Fibroblast of villous mesenchyme (primary cell): ENCODE data around the gene SLC25A6. TPM values are rescaled to one million over a fixed set of nuclear protein-coding genes. Genes with fewer than 3 reads are reported as not detected.

Experiments used
- DNase-seq: peaks from one replicate; pipeline ENCODE4 v3.0.0-alpha.2; 2010; ENCODE audit warnings: low read depth
- H3K4me3 ChIP-seq: 2 replicates; pipeline ENCODE4 v1.5.1; 2011; ENCODE audit warnings: low read depth, mild to moderate bottlenecking, low read length
- total RNA-seq: library from RNA; depleted of rRNA; stranded (reverse); fragments of >200 nt; gene quantifications from 2 replicates; pipeline ENCODE4 v1.2.3, GENCODE V29; 2012
- TF ChIP-seq, protein P1 (sequence below): IDR thresholded peaks from 2 replicates; pipeline ENCODE4 v1.5.1; 2012; ENCODE audit warnings: low read depth, mild to moderate bottlenecking, low read length; ENCODE audit not compliant: insufficient read depth

The SLC25A6 gene
- total RNA-seq, 1 donor: 123 TPM

DNA sequence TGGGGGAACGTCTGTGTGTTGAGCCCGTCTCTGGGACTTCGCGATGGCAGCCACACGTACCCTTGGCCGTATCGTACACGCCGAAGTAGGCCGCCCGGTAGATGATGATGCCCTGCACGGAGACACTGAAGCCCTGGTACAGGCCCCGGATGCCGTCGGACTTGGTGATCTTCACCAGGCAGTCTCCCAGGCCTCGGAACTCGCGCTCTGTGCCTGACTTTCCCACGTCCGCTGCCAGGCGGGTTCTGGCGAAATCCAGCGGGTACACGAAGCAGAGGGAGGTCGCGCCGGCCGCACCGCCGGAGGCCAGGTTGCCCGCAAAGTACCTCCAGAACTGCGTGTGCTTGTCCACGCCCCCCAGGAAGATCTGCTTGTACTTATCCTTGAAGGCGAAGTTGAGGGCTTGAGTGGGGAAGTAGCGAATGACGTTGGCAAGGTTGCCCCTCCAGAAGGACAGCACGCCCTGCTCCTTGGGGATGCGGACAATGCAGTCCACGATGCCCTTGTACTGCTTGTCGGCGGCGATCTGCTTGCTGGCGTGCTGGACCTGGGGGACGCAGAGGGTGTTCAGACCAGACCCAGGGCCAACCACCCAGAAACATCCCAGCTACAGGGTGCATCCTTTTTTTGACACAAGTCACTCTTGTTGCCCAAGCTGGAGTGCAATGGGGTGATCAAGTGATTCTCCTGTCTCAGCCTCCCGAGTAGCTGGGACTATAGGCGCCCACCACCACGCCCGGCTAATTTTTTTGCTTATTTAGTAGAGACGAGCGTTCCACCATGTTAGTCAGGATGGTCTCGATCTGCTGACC, 2.5 kb downstream of the SLC25A6 start:
- DNase-seq: no peak
- H3K4me3 ChIP-seq: no peak overlapping the region
- TF ChIP-seq, protein P1, sequence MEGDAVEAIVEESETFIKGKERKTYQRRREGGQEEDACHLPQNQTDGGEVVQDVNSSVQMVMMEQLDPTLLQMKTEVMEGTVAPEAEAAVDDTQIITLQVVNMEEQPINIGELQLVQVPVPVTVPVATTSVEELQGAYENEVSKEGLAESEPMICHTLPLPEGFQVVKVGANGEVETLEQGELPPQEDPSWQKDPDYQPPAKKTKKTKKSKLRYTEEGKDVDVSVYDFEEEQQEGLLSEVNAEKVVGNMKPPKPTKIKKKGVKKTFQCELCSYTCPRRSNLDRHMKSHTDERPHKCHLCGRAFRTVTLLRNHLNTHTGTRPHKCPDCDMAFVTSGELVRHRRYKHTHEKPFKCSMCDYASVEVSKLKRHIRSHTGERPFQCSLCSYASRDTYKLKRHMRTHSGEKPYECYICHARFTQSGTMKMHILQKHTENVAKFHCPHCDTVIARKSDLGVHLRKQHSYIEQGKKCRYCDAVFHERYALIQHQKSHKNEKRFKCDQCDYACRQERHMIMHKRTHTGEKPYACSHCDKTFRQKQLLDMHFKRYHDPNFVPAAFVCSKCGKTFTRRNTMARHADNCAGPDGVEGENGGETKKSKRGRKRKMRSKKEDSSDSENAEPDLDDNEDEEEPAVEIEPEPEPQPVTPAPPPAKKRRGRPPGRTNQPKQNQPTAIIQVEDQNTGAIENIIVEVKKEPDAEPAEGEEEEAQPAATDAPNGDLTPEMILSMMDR: no peak

DNA sequence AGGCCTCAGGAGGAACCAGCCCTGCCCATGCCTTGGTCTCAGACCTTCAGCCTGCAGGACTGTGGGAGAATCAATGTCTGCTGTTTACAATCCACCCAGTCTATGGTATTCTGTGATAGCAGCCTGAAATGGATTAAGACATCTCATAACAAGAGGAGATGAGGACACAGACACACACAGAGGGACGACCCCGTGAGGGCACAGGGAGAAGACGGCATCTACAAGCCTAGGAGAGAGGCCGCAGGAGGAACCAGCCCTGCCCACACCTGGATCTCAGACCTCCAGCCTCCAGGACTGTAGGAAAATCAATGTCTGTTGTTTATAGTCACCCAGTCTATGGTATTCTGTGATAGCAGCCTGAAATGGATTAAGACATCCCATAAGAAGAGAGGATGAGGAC, 3.3 kb downstream of the SLC25A6 start:
- no peak overlapping the region for H3K4me3 ChIP-seq
- TF ChIP-seq, protein P1: no peak
- no peak for DNase-seq

DNA sequence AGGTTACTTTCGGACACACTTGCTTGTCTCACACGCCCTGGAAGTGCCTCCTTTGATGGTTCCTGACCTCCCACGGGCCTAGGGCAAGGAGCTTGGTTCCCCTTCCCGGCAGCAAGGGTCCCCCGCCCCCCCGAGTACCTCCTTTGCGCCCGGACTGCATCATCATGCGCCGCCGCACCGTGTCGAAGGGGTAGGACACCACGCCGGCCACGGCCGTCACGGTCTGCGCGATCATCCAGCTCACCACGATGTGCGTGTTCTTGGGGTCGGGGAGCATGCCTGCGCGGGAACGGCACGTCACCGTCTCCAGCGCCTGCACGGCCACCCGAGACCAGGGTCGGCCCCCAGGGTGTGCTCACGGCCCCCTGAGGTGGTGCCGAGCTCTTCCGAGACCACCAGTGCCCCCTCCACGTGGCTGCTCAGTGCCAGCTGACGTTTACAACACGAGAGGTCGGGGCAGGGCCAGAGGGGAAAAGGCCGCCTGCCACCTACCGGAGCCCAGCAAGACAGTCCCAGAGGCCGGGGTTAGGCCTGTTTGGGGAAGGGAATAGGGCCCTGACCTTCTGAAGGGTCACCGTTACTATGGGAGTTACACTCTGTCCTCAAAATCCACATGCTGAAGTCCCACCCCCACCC, 4.7 kb downstream of the SLC25A6 start:
- no peak overlapping the region for H3K4me3 ChIP-seq
- TF ChIP-seq, protein P1: no peak
- DNase-seq: no peak

DNA sequence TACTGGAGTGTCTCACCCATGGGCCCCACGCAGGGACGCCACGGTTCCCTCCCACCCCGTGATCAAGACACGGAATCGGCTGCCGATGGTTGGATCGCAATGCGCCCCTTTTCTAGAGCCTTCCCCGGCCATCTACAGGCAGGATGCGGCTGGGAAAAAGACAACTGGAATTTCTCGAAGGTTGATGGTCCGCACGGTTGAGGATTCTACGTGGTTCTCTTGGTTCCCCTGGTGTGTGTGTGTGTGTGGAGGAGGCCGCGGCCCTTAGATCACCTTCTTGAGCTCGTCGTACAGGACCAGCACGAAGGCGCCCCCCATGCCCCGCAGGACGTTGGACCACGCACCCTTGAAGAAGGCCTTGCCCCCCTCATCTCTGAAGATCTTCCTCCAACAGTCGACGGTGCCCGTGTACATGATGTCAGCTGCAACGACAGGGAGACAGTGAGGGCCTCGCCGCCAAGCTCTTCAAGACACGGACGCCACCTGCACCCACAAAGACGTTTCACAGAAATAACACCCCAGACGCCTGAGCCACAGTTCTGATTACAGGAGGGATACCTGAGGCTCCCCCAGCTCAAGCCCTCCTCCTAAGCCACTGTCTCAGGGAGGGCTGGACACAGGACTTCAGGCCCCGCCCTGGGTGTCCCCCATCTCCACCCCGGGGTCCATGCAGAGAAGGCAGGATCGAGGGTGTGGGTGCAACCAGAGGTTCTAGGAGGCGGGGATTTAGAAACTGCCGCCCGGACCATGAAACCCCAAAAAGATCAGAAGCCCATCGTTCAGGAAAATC, 5.4 kb downstream of the SLC25A6 start:
- H3K4me3 ChIP-seq: no peak overlapping the region
- TF ChIP-seq, protein P1: no peak
- no peak for DNase-seq

DNA sequence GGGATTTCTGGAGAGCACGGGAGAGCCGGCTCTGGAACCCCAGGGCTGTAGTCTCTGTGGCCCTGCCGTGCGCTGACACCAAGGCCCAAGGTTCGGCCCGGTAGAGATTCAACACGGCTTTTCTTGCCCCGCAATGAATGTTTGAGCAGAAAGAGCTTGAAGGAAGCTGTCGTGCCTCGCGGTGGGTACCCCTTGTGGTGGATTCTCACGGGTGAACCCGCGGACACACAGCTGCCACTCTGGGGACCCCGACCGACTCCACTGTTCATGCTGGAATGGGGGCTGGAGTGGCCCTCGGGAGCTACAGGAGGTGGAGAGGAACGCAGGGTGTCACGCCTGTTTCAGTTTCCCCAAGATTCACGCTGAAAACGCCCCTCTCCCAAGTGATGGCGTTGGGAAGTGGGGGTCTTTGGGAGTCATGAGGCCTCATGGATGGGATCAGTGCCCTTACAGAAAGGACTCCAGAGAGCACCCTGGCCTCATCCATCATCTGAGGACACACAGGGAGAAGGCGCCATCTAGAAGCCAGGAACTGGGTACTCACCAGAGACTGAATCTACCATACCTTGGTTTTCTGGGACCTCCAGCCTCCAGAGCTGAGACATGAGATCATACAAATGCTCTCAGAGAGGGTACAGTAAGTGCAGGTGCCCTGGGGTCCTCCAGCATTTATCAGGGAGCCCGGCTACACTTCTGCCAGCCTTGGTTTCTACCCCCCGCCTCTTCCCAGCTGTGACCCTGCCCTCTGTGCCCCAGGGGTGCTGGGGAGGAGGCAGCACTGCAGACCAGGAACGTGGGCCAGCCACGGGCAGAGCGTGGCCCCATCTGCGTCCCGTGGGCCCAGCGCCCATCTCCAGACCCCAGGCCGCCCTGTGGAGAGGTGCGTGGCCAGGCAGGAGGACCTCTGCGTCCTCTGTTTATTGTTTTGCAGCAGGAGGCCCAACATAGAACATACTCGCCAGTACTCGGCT, 6.4 kb downstream of the SLC25A6 start:
- no peak overlapping the region for H3K4me3 ChIP-seq
- TF ChIP-seq, protein P1: no peak
- DNase-seq: no peak
